OCI-LY3 (cell line): ENCODE data around the gene ERLIN1.

Source experiments
- CTCF ChIP-seq: fragments of 200-600, 300-600 bp; sonication (generic); IDR thresholded peaks from 2 replicates; pipeline ENCODE4 v1.5.1; 2014; ENCODE audit warnings: antibody characterized with exemption, low read length, low read depth
- EZH2phosphoT487 ChIP-seq: fragments of 200-600 bp; shearing (Covaris generic); IDR thresholded peaks from 2 replicates; pipeline ENCODE4 v1.6.1; 2018; ENCODE audit warnings: antibody characterized with exemption, mixed run types, low read depth

DNA sequence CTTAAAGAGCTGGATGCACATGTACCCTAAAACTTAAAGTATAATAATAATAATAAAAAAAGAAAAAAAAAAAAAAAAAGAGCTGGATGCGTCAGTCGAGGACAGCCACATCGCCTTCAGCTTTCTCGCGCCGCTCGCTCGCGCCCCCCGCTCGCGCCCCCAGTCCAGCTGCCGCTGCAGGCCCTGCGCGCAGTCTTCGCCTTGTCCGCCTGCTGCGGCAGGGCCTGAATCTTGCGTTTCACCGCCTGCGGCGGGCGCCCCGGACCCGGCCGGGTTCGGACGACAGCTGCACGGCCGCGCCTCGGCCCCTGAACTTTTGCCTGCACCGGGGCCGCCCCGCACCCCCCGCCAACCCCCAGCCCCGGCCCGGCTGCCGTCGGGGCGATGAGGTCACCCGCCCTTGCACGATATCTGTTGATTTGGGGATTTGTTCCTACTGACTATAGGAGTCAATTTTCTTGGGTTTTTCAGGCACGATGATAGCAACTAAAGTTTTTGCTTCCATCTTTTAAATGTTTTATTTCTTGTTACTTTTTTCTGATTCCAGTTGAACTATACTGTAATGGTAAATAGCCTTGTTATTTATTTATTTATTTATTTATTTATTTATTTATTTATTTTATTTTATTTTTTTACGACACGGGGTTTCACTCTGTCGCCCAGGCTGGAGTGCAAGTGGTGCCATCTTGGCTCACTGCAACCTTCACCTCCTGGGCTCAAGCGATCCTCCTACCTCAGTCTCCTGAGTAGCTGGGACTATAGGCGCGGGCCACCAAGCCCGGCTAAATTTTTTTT lies 70.7 kb downstream of the ERLIN1 start:
- TF ChIP-seq CTCF (no peak), EZH2phosphoT487 (no peak)
